Right cardiac atrium (tissue), 5 donors: ENCODE data around the gene DYNC2I2. TPM values are rescaled to one million over a fixed set of nuclear protein-coding genes. Genes with fewer than 3 reads are reported as not detected.

ENCODE experiments used
- ATAC-seq, 2 donors: fragments of 200-7000 bp; cut with Tn5 transposase; one replicate each; pipeline versions ENCODE4 v1.8.0 to v1.9.1; 2020; ENCODE audit warnings: moderate library complexity in 2 of 2, mild to moderate bottlenecking in 1 of 2
- DNase-seq, 3 donors: peaks; one replicate each; pipeline ENCODE4 v3.0.0-alpha.2; 2020
- H3K27ac ChIP-seq: one replicate; pipeline ENCODE4 v1.5.1; 2013; ENCODE audit warnings: mild to moderate bottlenecking, low read length, control low read depth, moderate library complexity
- H3K27me3 ChIP-seq: one replicate; pipeline ENCODE4 v1.6.1; 2013; ENCODE audit not compliant: control insufficient read depth, insufficient read depth
- H3K4me1 ChIP-seq: one replicate; pipeline ENCODE4 v1.6.1; 2013; ENCODE audit warnings: low read length; ENCODE audit not compliant: control insufficient read depth, insufficient read depth
- H3K4me3 ChIP-seq: one replicate; pipeline ENCODE4 v1.5.1; 2013; ENCODE audit warnings: low read length, control low read depth
- H3K9me3 ChIP-seq: one replicate; pipeline ENCODE4 v1.6.1; 2013; ENCODE audit warnings: low read length; ENCODE audit not compliant: control insufficient read depth
- WGBS: extraction: QIAGEN DNeasy Blood & Tissue Kit; methylation state at CpG from one replicate; pipeline ENCODE4 v1.1.7; 2013; 5-methylcytosine and 5-hydroxymethylcytosine counted together
- intact Hi-C, 4 donors: fragments of 100-400 bp; cut with DNase I; formaldehyde crosslinking; loops; one replicate each; pipeline versions ENCODE4 v1.11.0 to v1.14.0; 2022 to 2023
- long read RNA-seq, 4 donors: library from polyadenylated mRNA; unstranded; transcript quantifications; one replicate each; pipeline ENCODE4 v2.0.0, GENCODE V29; 2020 to 2021
- polyA plus RNA-seq: library from polyadenylated mRNA; stranded (reverse); fragments of 200-250 nt; gene quantifications from one replicate; pipeline ENCODE4 v1.2.3, GENCODE V29; 2013
- total RNA-seq, 4 donors: library from RNA; stranded (reverse); fragmentation: NEBNext Ultra II Directional; extraction: Animal tissue kit (Norgen Biotek cat#: 25700); gene quantifications; one replicate each; pipeline ENCODE4 v1.2.1, GENCODE V29; 2021
- donor health status: healthy with polysubstance abuse.
- donor health status: DM: no; HTN: yes; CAD: no.
- donor health status: DM: no; HTN: no; CAD: no.
- donor health status: DM: no; HTN: yes; CAD: no; lungs with severe emphysema.
- donor health status: DM: yes; HTN: yes; CAD: no.

Gene DYNC2I2
- total RNA-seq: 10 to 100 TPM; 13.5 to 25.6 (median 18.5) TPM
- 30.2 TPM for polyA plus RNA-seq
- long read RNA-seq, donor 1, transcript WDR34-201 (9 exons, 1,755 nt): major isoform, 51 of 103 reads
- long read RNA-seq, donor 1, partial matches to known transcripts: 25 of 103 reads
- long read RNA-seq, donor 1, other reads (novel, unspliced or antisense): 27 of 103 reads
- long read RNA-seq, donor 2, transcript WDR34-201 (9 exons, 1,755 nt): major isoform, 22 of 39 reads
- long read RNA-seq, donor 2, partial matches to known transcripts: 7 of 39 reads
- long read RNA-seq, donor 2, other reads (novel, unspliced or antisense): 10 of 39 reads
- long read RNA-seq, donor 3, transcript WDR34-201 (9 exons, 1,755 nt): major isoform, 77 of 123 reads
- long read RNA-seq, donor 3, partial matches to known transcripts: 14 of 123 reads
- long read RNA-seq, donor 3, other reads (novel, unspliced or antisense): 32 of 123 reads
- long read RNA-seq, donor 4, transcript WDR34-201 (9 exons, 1,755 nt): major isoform, 21 of 38 reads
- long read RNA-seq, donor 4, partial matches to known transcripts: 8 of 38 reads
- long read RNA-seq, donor 4, other reads (novel, unspliced or antisense): 9 of 38 reads

GRCh38 chr9:128656416-128657343 is at the start of gene DYNC2I2:
Gene DYNC2I2 (minus strand): TSS chr9:128656847. CDS start chr9:128656726, 121 bp downstream.
- H3K4me3 ChIP-seq: peak within 1 kb of the TSS; percentile 87
- no peaks in the 10 kb centered on the region for H3K9me3 ChIP-seq
- intact Hi-C loops: no loop called here
- H3K4me1 ChIP-seq: peaks cover 2% of the 10 kb centered on the region
- H3K27me3 ChIP-seq: no peaks in the 10 kb centered on the region
- ATAC-seq (peak; percentile 99), DNase-seq (peak; percentile 99)
- under 1% methylated on average over 86 of the region's 86 CpGs for WGBS
- peak within 1 kb of the TSS; percentile 98 for H3K27ac ChIP-seq

DNA sequence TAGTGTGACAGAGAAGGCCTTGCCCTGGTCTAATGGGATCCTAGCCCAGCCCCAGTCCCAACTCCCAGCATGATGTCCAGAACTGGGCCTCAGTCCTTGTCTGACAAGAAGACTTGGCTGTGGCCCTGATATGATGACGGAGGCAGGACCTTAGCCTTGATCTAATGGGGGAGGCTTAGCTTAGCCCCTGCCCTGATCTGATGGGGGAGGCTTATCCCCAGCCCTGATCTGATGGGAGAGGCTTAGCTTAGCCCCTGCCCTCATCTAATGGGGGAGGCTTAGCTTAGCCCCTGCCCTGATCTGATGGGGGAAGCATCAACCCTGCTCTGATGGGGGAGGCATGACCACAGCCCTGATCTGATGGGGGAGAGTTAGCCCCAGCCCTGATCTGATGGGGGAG is 49.4 kb upstream of the DYNC2I2 start:
- Histone ChIP-seq H3K9me3 (no peaks in the 10 kb centered on the region), H3K27me3 (no peaks in the 10 kb centered on the region), H3K4me3 (no peak overlapping the region), H3K4me1 (no peaks in the 10 kb centered on the region), H3K27ac (no peak overlapping the region)
- DNase-seq (no peak), ATAC-seq (no peak)
- intact Hi-C loops: no loop called here
- WGBS: 90% methylated on average over 1 of the region's 1 CpG

- ATAC-seq (no peak), DNase-seq (peak in 1 of 3 donors; percentile 40)
- H3K9me3 ChIP-seq: no peaks in the 10 kb centered on the region
- WGBS: 88% methylated on average over 36 of the region's 36 CpGs
- H3K4me1 ChIP-seq: no peaks in the 10 kb centered on the region
- intact Hi-C loops: no loop called here
- no peaks in the 10 kb centered on the region for H3K27me3 ChIP-seq
- no peak overlapping the region for H3K27ac ChIP-seq
- H3K4me3 ChIP-seq: no peak overlapping the region
Measured at GRCh38 chr9:128705051-128705965, 48.7 kb upstream of the DYNC2I2 start.

DNA sequence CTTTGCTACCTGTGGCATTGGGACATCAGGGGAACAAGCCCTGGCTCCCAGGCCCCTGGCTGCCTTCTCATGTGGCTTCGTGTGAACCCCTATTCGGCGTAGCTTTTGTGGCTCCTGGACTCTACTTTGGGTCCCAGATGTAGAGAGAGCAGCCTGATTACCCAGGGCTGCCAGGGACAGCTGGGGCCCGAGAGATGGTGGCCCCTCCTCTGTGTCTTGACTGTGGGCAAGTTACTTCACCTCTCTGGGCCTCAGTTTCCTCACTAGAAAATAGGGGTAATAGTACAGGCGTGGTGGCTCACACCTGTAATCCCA is 47.7 kb upstream of the DYNC2I2 start:
- ATAC-seq: no peak
- H3K27ac ChIP-seq: peak overlapping the region; percentile 32
- DNase-seq: no peak
- WGBS: 86% methylated on average over 5 of the region's 5 CpGs
- no peaks in the 10 kb centered on the region for H3K9me3 ChIP-seq
- intact Hi-C loops: no loop called here
- H3K4me3 ChIP-seq: no peak overlapping the region
- H3K4me1 ChIP-seq: no peaks in the 10 kb centered on the region
- H3K27me3 ChIP-seq: no peaks in the 10 kb centered on the region

DNA sequence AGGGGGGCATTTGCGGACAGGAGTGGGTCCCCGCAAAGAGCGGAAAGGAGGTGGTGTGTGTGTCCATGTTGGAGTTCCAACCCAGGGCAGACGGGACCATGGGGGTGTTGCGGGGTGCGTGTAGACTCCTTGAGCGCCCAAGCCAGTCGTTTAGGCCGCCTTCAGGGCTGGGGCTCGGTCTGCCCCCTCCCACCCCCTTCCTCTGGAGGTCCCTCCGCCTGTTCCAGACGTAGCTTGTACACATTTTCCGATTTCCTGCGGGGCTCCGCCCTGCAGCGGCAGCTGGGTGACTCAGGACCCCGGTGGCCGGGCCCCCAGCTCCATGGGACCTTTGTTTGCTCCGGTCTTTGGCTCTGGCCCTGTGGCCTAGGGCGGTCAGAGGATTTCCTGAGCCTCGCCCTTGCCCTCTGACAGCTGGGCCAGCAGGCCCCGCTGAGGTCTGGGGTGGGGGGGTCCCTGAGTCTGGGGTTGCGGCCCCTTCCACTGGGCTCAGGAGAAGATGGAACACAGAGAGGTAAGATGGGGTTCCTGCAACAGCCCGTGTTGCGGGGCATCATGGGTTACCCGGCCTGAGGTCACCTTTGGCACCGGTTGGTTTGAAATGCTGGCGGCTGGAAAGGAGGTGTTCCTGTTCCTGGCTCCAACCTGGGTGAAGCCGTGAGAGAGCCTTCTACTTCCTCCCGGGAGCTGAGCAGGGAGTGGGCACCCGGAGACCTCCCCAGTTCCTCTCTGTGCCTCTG is 47.1 kb upstream of the DYNC2I2 start:
- Histone ChIP-seq H3K27me3 (no peaks in the 10 kb centered on the region), H3K4me3 (peak overlapping the region; percentile 75), H3K4me1 (no peaks in the 10 kb centered on the region), H3K27ac (peak overlapping the region; percentile 77), H3K9me3 (no peaks in the 10 kb centered on the region)
- peak; percentile 85 to 89 (median 85) for DNase-seq
- 69% methylated on average over 31 of the region's 31 CpGs for WGBS
- ATAC-seq: peak; percentile 60 to 87
- intact Hi-C loops: no loop called here

- Histone ChIP-seq H3K27me3 (no peaks in the 10 kb centered on the region), H3K4me1 (no peaks in the 10 kb centered on the region), H3K9me3 (no peaks in the 10 kb centered on the region), H3K4me3 (peak overlapping the region; percentile 75), H3K27ac (peak overlapping the region; percentile 77)
- 7% methylated on average over 55 of the region's 55 CpGs for WGBS
- intact Hi-C loops: no loop called here
- DNase-seq: peak; percentile 75 to 82 (median 76)
- peak; percentile 40 to 76 for ATAC-seq
Measured at GRCh38 chr9:128702949-128703615, 46.4 kb upstream of the DYNC2I2 start.

DNA sequence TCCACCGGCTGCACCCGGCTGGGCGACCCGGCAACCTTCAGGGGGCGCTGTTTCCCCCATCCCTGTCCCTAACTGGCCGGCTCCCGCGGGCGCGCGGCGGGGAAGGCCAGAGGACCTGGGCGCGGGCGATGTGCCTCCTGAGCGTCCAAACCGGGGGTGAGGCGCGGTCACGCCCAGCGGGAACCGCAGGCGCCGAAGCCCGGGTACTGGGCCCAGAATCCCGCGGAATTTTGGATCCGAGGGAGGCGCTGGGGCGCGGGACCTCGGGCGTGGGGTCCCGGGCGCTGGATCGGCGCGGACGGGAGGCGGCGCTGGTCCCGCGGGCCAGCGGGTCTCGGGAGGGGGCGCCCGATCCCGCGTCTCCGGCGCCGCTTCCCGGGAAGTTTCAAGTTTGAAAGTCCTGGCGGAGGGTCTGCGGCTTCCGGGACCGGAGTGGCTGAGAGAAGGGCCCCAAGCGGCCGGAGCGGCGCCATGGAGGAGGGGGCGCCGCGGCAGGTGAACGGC is 45.9 kb upstream of the DYNC2I2 start, which contains the start of gene PKN3:
Gene PKN3, plus strand, starts transcription at position 59 of the 504 bp plus-strand sequence. Its CDS starts 413 bp downstream, at position 472.
- Histone ChIP-seq H3K27ac (peak within 1 kb of the TSS; percentile 77), H3K4me3 (peak within 1 kb of the TSS; percentile 75), H3K27me3 (no peaks in the 10 kb centered on the region), H3K9me3 (no peaks in the 10 kb centered on the region), H3K4me1 (no peaks in the 10 kb centered on the region)
- intact Hi-C loops: no loop called here
- DNase-seq (peak; percentile 90 to 95 (median 95)), ATAC-seq (peak; percentile 63 to 84)
- under 1% methylated on average over 65 of the region's 65 CpGs for WGBS

DNA sequence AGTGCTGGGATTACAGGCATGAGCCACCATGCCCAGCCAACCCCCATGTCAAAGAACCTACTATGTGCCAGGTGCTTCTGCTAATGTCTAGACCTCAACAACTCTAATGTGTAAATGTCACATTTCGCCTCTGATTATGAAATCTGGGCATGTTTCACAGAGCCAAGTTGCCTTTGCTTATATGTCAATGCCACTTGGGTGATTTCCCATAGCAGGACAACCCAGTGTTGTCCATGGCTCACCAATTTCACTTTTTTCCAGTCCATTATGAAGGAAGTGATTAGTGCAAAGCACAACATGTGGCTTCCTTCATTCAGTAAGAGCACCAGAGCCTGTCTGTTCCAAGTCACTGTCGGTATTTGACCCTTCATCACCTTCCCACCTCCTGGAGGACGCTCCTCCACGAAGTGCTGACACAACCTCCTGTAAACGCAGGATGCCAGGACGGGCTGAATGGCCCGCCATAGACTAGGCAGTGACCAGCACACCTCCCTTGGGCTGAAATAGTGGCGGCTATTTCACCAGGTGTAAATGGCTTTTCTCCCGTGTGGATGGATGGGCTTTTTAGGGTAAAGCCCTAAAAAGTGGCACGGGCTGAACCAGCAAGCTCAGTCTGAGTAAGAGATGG is 44.7 kb upstream of the DYNC2I2 start:
- Histone ChIP-seq H3K4me1 (no peaks in the 10 kb centered on the region), H3K9me3 (no peaks in the 10 kb centered on the region), H3K27me3 (no peaks in the 10 kb centered on the region), H3K4me3 (no peak overlapping the region), H3K27ac (no peak overlapping the region)
- DNase-seq (no peak), ATAC-seq (no peak)
- WGBS: 45% methylated on average over 10 of the region's 10 CpGs
- intact Hi-C loops: no loop called here
